OCI-LY1 (cell line): ENCODE measurements around the gene YWHAH.

ENCODE experiments used
- H2AFZ ChIP-seq: fragments of 200-600 bp; sonication (generic), shearing (Covaris generic); 2 replicates; pipeline ENCODE4 v1.6.0; 2014; ENCODE audit warnings: antibody characterized with exemption, mild to moderate bottlenecking, low read length
- H3F3A ChIP-seq: fragments of 200-600 bp; sonication (generic), shearing (Covaris generic); 2 replicates; pipeline ENCODE4 v1.6.0; 2014; ENCODE audit warnings: mild to moderate bottlenecking, antibody characterized with exemption, low read length, moderate library complexity; ENCODE audit not compliant: insufficient read depth
- H3K27ac ChIP-seq: fragments of 200-600 bp; sonication (generic); 2 replicates; pipeline ENCODE4 v1.5.1; 2014; ENCODE audit warnings: low read length, mixed run types, mild to moderate bottlenecking, low read depth; ENCODE audit not compliant: poor library complexity, severe bottlenecking
- H3K27me3 ChIP-seq: fragments of 200-600 bp; sonication (generic); 2 replicates; pipeline ENCODE4 v1.6.0; 2014; ENCODE audit warnings: antibody characterized with exemption, mild to moderate bottlenecking, low read length, moderate library complexity; ENCODE audit not compliant: insufficient read depth
- H3K36me3 ChIP-seq: fragments of 200-600 bp; sonication (generic); 2 replicates; pipeline ENCODE4 v1.6.1; 2014; ENCODE audit warnings: mild to moderate bottlenecking, antibody characterized with exemption, low read length, moderate library complexity, mixed read lengths; ENCODE audit not compliant: insufficient read depth
- H3K4me1 ChIP-seq: fragments of 200-600 bp; sonication (generic); 2 replicates; pipeline ENCODE4 v1.5.1; 2014; ENCODE audit warnings: mild to moderate bottlenecking, low read length, moderate library complexity; ENCODE audit not compliant: insufficient read depth, severe bottlenecking
- H3K4me2 ChIP-seq: fragments of 200-600 bp; sonication (generic), shearing (Covaris generic); 2 replicates; pipeline ENCODE4 v1.6.1; 2014; ENCODE audit warnings: low read length
- H3K4me3 ChIP-seq: fragments of 200-600 bp; sonication (generic); 2 replicates; pipeline ENCODE4 v1.5.1; 2014; ENCODE audit warnings: low read length, low read depth, mild to moderate bottlenecking, mixed read lengths; ENCODE audit not compliant: poor library complexity, severe bottlenecking
- H3K79me2 ChIP-seq: fragments of 200-600 bp; shearing (Covaris generic); 2 replicates; pipeline ENCODE4 v1.6.1; 2016; ENCODE audit warnings: mixed run types, low read length, mixed read lengths; ENCODE audit not compliant: insufficient read depth
- H3K9ac ChIP-seq: fragments of 200-600 bp; sonication (generic), shearing (Covaris generic); 2 replicates; pipeline ENCODE4 v1.6.1; 2014; ENCODE audit warnings: mild to moderate bottlenecking, low read length, mixed read lengths
- H3K9me2 ChIP-seq: fragments of 200-600 bp; sonication (generic), shearing (Covaris generic); 2 replicates; pipeline ENCODE4 v1.6.1; 2014; ENCODE audit warnings: low read depth, mild to moderate bottlenecking, low read length, mixed read lengths
- H3K9me3 ChIP-seq: fragments of 200-600 bp; shearing (Covaris generic); 2 replicates; pipeline ENCODE4 v1.6.1; 2014; ENCODE audit warnings: low read length, mixed read lengths
- H4K20me1 ChIP-seq: fragments of 200-600 bp; sonication (generic), shearing (Covaris generic); 2 replicates; pipeline ENCODE4 v1.6.0; 2016; ENCODE audit warnings: mild to moderate bottlenecking, low read length; ENCODE audit not compliant: insufficient read depth
- EZH2 ChIP-seq: fragments of 200-600 bp; sonication (generic), shearing (Covaris generic); IDR thresholded peaks from 2 replicates; pipeline ENCODE4 v1.8.0; 2017; ENCODE audit warnings: borderline replicate concordance, mixed run types, mild to moderate bottlenecking, antibody characterized with exemption, low read length, moderate library complexity, mixed read lengths
- TF ChIP-seq, protein P1 (sequence below): fragments of 200-600 bp; sonication (generic), shearing (Covaris generic); IDR thresholded peaks from 2 replicates; pipeline ENCODE4 v1.5.1; 2017; ENCODE audit warnings: mild to moderate bottlenecking, antibody characterized with exemption, low read length, moderate library complexity, mixed read lengths

The YWHAH gene

DNA sequence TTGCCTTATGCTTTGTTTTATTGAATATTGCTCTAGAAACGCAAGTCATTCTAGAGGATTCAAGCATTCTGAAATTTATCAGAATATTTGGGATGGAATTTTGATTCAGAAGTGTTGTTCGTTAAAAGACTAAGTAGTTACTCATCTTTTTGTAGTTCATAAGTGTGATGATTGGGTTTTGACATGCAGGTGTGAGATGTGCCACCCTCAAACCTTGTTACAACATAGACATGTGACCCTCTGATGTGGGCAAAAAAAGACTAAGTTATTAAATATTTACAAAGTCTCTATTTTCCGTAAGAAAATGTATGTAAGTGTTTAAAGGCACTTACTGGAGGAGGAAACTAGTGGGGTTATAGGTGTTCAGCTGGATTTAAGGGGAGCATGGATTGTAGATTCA is 8.9 kb downstream of the YWHAH start:
- H3K9ac ChIP-seq = no peak overlapping the region
- H3K4me3 ChIP-seq = no peak overlapping the region
- no peak overlapping the region for H3K4me2 ChIP-seq
- H3K27me3 ChIP-seq = no peaks in the 10 kb centered on the region
- no peaks in the 10 kb centered on the region for H3K9me2 ChIP-seq
- no peaks in the 10 kb centered on the region for H3K9me3 ChIP-seq
- peaks cover 50% of the 10 kb centered on the region for H3K79me2 ChIP-seq
- H2AFZ ChIP-seq = no peak overlapping the region
- no peaks in the 10 kb centered on the region for H4K20me1 ChIP-seq
- peaks cover 82% of the 10 kb centered on the region for H3K36me3 ChIP-seq
- H3K4me1 ChIP-seq = peaks cover 3% of the 10 kb centered on the region
- no peaks in the 10 kb centered on the region for H3F3A ChIP-seq
- TF ChIP-seq, protein P1, sequence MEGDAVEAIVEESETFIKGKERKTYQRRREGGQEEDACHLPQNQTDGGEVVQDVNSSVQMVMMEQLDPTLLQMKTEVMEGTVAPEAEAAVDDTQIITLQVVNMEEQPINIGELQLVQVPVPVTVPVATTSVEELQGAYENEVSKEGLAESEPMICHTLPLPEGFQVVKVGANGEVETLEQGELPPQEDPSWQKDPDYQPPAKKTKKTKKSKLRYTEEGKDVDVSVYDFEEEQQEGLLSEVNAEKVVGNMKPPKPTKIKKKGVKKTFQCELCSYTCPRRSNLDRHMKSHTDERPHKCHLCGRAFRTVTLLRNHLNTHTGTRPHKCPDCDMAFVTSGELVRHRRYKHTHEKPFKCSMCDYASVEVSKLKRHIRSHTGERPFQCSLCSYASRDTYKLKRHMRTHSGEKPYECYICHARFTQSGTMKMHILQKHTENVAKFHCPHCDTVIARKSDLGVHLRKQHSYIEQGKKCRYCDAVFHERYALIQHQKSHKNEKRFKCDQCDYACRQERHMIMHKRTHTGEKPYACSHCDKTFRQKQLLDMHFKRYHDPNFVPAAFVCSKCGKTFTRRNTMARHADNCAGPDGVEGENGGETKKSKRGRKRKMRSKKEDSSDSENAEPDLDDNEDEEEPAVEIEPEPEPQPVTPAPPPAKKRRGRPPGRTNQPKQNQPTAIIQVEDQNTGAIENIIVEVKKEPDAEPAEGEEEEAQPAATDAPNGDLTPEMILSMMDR = no peak
- TF ChIP-seq EZH2 = no peak
- H3K27ac ChIP-seq = no peak overlapping the region

DNA sequence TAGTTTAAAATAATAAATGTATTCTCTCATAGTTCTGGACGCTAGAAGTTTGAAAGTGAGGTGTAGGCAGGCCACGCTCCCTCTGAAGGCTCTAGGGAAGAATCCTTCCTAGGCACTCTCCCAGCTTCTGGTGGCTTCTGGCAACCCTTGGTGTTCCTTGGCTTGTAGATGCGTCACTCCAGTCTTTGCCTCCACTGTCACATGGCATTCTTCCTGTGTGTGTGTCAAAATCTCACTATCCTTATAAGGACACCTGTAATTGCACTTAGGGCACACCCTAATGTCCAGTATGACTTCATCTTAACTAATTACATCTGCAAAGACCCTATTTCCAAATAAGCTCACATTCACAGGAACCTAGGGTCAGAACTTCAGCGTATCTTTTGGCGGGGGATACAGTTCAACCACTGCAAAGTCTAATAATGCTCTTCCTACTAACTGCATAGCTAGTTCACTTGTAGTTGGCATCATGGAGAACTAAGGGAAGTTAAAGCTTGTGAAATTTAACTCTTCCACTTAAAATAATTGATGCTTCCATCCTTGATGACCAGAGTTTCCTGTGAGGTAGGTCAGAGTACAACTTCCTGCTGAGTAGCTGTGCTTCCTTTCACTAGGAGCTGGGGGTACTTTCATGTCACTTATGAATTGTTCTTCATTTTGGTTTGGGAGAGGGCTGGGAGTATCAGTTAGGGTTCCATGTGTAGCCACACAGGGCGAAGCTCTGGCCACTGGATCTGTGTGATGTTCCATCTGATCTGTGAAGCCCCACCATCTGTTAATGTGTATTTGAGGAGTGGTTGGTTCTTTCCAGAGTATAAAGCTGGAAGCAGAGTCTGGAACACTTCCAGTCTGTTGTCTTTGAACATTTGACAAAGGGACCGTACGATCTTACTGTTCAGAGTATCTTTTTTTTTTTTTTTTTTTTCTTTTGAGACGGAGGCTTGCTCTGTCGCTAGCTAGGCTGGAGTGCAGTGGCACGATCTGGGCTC is 10.5 kb downstream of the YWHAH start:
- H3F3A ChIP-seq = no peaks in the 10 kb centered on the region
- no peak overlapping the region for H3K4me2 ChIP-seq
- no peak overlapping the region for H3K27ac ChIP-seq
- H3K4me1 ChIP-seq = peaks cover 3% of the 10 kb centered on the region
- no peak overlapping the region for H3K9ac ChIP-seq
- H3K27me3 ChIP-seq = no peaks in the 10 kb centered on the region
- H4K20me1 ChIP-seq = no peaks in the 10 kb centered on the region
- peaks cover 70% of the 10 kb centered on the region for H3K36me3 ChIP-seq
- no peaks in the 10 kb centered on the region for H3K9me2 ChIP-seq
- H3K79me2 ChIP-seq = peaks cover 41% of the 10 kb centered on the region
- H2AFZ ChIP-seq = no peak overlapping the region
- H3K4me3 ChIP-seq = no peak overlapping the region
- no peak for TF ChIP-seq EZH2
- TF ChIP-seq, protein P1 = no peak
- H3K9me3 ChIP-seq = no peaks in the 10 kb centered on the region

DNA sequence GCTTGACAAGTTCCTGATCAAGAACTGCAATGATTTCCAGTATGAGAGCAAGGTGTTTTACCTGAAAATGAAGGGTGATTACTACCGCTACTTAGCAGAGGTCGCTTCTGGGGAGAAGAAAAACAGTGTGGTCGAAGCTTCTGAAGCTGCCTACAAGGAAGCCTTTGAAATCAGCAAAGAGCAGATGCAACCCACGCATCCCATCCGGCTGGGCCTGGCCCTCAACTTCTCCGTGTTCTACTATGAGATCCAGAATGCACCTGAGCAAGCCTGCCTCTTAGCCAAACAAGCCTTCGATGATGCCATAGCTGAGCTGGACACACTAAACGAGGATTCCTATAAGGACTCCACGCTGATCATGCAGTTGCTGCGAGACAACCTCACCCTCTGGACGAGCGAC is 12.0 kb downstream of the YWHAH start:
- TF ChIP-seq, protein P1 = no peak
- no peak for TF ChIP-seq EZH2
- Histone ChIP-seq H4K20me1 (no peaks in the 10 kb centered on the region), H3K9me2 (no peaks in the 10 kb centered on the region), H3K9me3 (no peaks in the 10 kb centered on the region), H3K4me3 (no peak overlapping the region), H3K27me3 (no peaks in the 10 kb centered on the region), H3K9ac (no peak overlapping the region), H3F3A (no peaks in the 10 kb centered on the region), H3K36me3 (peaks cover 55% of the 10 kb centered on the region), H3K4me2 (no peak overlapping the region), H3K27ac (no peak overlapping the region), H2AFZ (no peak overlapping the region), H3K4me1 (peaks cover 1% of the 10 kb centered on the region), H3K79me2 (peaks cover 30% of the 10 kb centered on the region)
